ENCODE data around the gene YTHDC1. TPM values are rescaled to one million over a fixed set of nuclear protein-coding genes. Genes with fewer than 3 reads are reported as not detected.

Gene YTHDC1
- total and polyA plus RNA-seq, 2 experiments from 2014 or later: 45.3 to 75.4 TPM

GRCh38 chr4:68324519-68325262 lies 25.2 kb downstream of the YTHDC1 start:
- peaks cover 67% of the 10 kb centered on the region for H3K79me2 ChIP-seq
- H3K9me3 ChIP-seq (ENCODE audit: low read depth): no peaks in the 10 kb centered on the region
- no peak overlapping the region for H3K27ac ChIP-seq
- no peak overlapping the region for H3K4me2 ChIP-seq
- no peak for DNase-seq (ENCODE audit: low spot score)
- no peak for TF ChIP-seq CTCF (IDR thresholded peaks at IDR 0.05; ENCODE audit: poor library complexity)
- no peak for TF ChIP-seq EZH2phosphoT487 (IDR thresholded peaks at IDR 0.05; ENCODE audit: low read depth, severe bottlenecking, unreplicated experiment)
- no peak for TF ChIP-seq EZH2 (IDR thresholded peaks at IDR 0.05; ENCODE audit: borderline replicate concordance)
- peaks cover 15% of the 10 kb centered on the region for H4K20me1 ChIP-seq (ENCODE audit: insufficient read depth, poor library complexity, severe bottlenecking)
- H3K9me2 ChIP-seq (replicated peaks; ENCODE audit: insufficient read depth): no peaks in the 10 kb centered on the region
- no peak overlapping the region for H2AFZ ChIP-seq
- no peak overlapping the region for H3K4me3 ChIP-seq
- H3K27me3 ChIP-seq: no peaks in the 10 kb centered on the region
- H3K36me3 ChIP-seq (replicated peaks; ENCODE audit: insufficient read depth, low read depth): no peaks in the 10 kb centered on the region
- H3K4me1 ChIP-seq (ENCODE audit: insufficient read depth): no peaks in the 10 kb centered on the region
- 86% methylated on average over 4 of the region's 4 CpGs for WGBS (ENCODE audit: low lambda C conversion rate, missing lambda C conversion rate)

- H3K4me3 ChIP-seq: no peak overlapping the region
- TF ChIP-seq EZH2phosphoT487 (IDR thresholded peaks at IDR 0.05; ENCODE audit: low read depth, severe bottlenecking, unreplicated experiment): no peak
- no peak for TF ChIP-seq CTCF (IDR thresholded peaks at IDR 0.05; ENCODE audit: poor library complexity)
- TF ChIP-seq EZH2 (IDR thresholded peaks at IDR 0.05; ENCODE audit: borderline replicate concordance): no peak
- no peak overlapping the region for H2AFZ ChIP-seq
- peaks cover 4% of the 10 kb centered on the region for H3K36me3 ChIP-seq (replicated peaks; ENCODE audit: insufficient read depth, low read depth)
- H3K4me2 ChIP-seq: no peak overlapping the region
- H4K20me1 ChIP-seq (ENCODE audit: insufficient read depth, poor library complexity, severe bottlenecking): no peaks in the 10 kb centered on the region
- 97% methylated on average over 1 of the region's 1 CpG for WGBS (ENCODE audit: low lambda C conversion rate, missing lambda C conversion rate)
- peaks cover 30% of the 10 kb centered on the region for H3K79me2 ChIP-seq
- DNase-seq (ENCODE audit: low spot score): no peak
- H3K9me3 ChIP-seq (ENCODE audit: low read depth): no peaks in the 10 kb centered on the region
- H3K9me2 ChIP-seq (replicated peaks; ENCODE audit: insufficient read depth): no peaks in the 10 kb centered on the region
- H3K27me3 ChIP-seq: no peaks in the 10 kb centered on the region
- H3K27ac ChIP-seq: no peak overlapping the region
- H3K4me1 ChIP-seq (ENCODE audit: insufficient read depth): no peaks in the 10 kb centered on the region
Observed at GRCh38 chr4:68319040-68319439, 30.9 kb downstream of the YTHDC1 start.

- no peak overlapping the region for H3K4me2 ChIP-seq
- H3K9me2 ChIP-seq (replicated peaks; ENCODE audit: insufficient read depth): no peaks in the 10 kb centered on the region
- no peak overlapping the region for H3K27ac ChIP-seq
- no peaks in the 10 kb centered on the region for H4K20me1 ChIP-seq (ENCODE audit: insufficient read depth, poor library complexity, severe bottlenecking)
- no peaks in the 10 kb centered on the region for H3K4me1 ChIP-seq (ENCODE audit: insufficient read depth)
- peaks cover 4% of the 10 kb centered on the region for H3K36me3 ChIP-seq (replicated peaks; ENCODE audit: insufficient read depth, low read depth)
- DNase-seq (ENCODE audit: low spot score): no peak
- no peak overlapping the region for H2AFZ ChIP-seq
- no peak overlapping the region for H3K4me3 ChIP-seq
- H3K79me2 ChIP-seq: peaks cover 7% of the 10 kb centered on the region
- H3K9me3 ChIP-seq (ENCODE audit: low read depth): no peaks in the 10 kb centered on the region
- no peaks in the 10 kb centered on the region for H3K27me3 ChIP-seq
- TF ChIP-seq CTCF (IDR thresholded peaks at IDR 0.05; ENCODE audit: poor library complexity): no peak
- TF ChIP-seq EZH2phosphoT487 (IDR thresholded peaks at IDR 0.05; ENCODE audit: low read depth, severe bottlenecking, unreplicated experiment): no peak
- TF ChIP-seq EZH2 (IDR thresholded peaks at IDR 0.05; ENCODE audit: borderline replicate concordance): no peak
- WGBS (ENCODE audit: low lambda C conversion rate, missing lambda C conversion rate): 89% methylated on average over 5 of the region's 5 CpGs
Observed at GRCh38 chr4:68316193-68316969, 33.5 kb downstream of the YTHDC1 start.
